ENCODE results near the gene CMKLR1. TPM values are rescaled to one million over a fixed set of nuclear protein-coding genes. Genes with fewer than 3 reads are reported as not detected.

Gene CMKLR1
- polyA plus RNA-seq, 1 of the 3 experiments (the other 2 are of a cell fraction): 0.15 TPM

- no peak for DNase-seq
- Histone ChIP-seq H4K20me1 (ENCODE audit: insufficient read depth) (no peaks in the 10 kb centered on the region), H2AFZ (ENCODE audit: low read depth) (no peak overlapping the region), H3K4me3 (ENCODE audit: low read depth in 2 of 2, low read length in 1 of 2) (no peak overlapping the region), H3F3A (replicated peaks; ENCODE audit: insufficient read depth) (no peaks in the 10 kb centered on the region), H3K9me3 (no peaks in the 10 kb centered on the region), H3K4me1 (ENCODE audit: control insufficient read depth in 1 of 2, insufficient read depth in 2 of 2, low read depth in 1 of 2, low read length in 1 of 2) (peaks cover 0 to 65% of the 10 kb centered on the region in 2 experiments; a peak in 2 of 4 replicates), H3K9me2 (no peaks in the 10 kb centered on the region), H3K36me3 (replicated peaks in 1 of 2; ENCODE audit: control insufficient read depth in 1 of 2, insufficient read depth in 2 of 2, low read length in 1 of 2) (no peaks in the 10 kb centered on the region), H3K79me2 (ENCODE audit: insufficient read depth) (no peaks in the 10 kb centered on the region), H3K9ac (no peak overlapping the region), H3K4me2 (no peak overlapping the region), H3K27me3 (ENCODE audit: insufficient read depth) (no peaks in the 10 kb centered on the region), H3K27ac (ENCODE audit: low read depth in 2 of 2, low read length in 1 of 2) (peak overlapping the region in 1 of 2 experiments; percentile 50; a peak in 1 of 4 replicates)
- CTCF ChIA-PET: interaction anchor here (4.4 kb wide), 1 partner anchor 156 kb away, joined by 20 read pairs; no protein-coding TSS in a partner anchor
- WGBS (ENCODE audit: low lambda C conversion rate): 75% methylated on average over 6 of the region's 6 CpGs
- no peak for TF ChIP-seq FOXM1 (IDR thresholded peaks at IDR 0.05; ENCODE audit: low read depth)
- TF ChIP-seq USF2 (IDR thresholded peaks at IDR 0.05; ENCODE audit: borderline replicate concordance, low read depth, low read length): no peak
- TF ChIP-seq YY1 (IDR thresholded peaks at IDR 0.05; ENCODE audit: low read depth): no peak
- POLR2A ChIA-PET: no interaction called here
Measured at GRCh38 chr12:108301346-108301745, 37.8 kb downstream of the CMKLR1 start.

DNA sequence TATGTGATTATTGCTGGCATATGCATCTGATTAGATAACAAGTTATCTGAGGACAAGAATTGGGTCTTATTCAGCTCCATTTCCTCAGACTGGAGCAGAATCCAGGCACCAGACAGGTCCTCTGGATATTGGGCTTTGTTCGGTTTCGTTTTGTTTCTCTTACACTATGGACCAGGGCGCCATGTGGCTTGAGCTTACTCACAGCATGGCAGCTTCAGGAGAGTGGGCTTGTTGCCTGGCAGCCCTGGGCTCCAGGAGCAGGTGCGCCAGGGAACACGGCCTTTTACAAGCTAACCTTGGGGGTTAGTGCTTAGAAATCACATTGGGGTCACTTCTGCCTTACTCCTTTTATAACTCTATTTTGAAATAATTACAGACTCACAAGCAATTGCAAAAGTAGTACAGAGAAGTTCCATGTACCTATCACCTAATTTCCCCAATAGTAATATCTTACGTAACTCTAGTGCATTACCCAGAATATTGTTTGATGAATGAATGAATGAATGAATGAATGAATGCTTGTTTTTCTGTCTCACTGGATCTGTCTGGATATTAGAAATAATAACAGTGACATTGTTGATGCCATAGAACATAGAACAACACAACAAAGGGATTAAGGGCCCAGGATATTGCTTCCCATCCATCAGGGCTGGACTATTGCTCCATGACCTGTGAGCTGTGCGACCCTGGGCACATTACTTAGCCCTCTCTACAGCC lies 39.0 kb downstream of the CMKLR1 start:
- Histone ChIP-seq H3K4me3 (ENCODE audit: low read depth in 2 of 2, low read length in 1 of 2) (no peak overlapping the region), H3K27ac (ENCODE audit: low read depth in 2 of 2, low read length in 1 of 2) (peak overlapping the region in 1 of 2 experiments; percentile 95; a peak in 2 of 4 replicates), H3K9me3 (no peaks in the 10 kb centered on the region), H3K27me3 (ENCODE audit: insufficient read depth) (no peaks in the 10 kb centered on the region), H4K20me1 (ENCODE audit: insufficient read depth) (no peaks in the 10 kb centered on the region), H3K36me3 (replicated peaks in 1 of 2; ENCODE audit: control insufficient read depth in 1 of 2, insufficient read depth in 2 of 2, low read length in 1 of 2) (no peaks in the 10 kb centered on the region), H3F3A (replicated peaks; ENCODE audit: insufficient read depth) (no peaks in the 10 kb centered on the region), H3K9me2 (no peaks in the 10 kb centered on the region), H3K4me1 (ENCODE audit: control insufficient read depth in 1 of 2, insufficient read depth in 2 of 2, low read depth in 1 of 2, low read length in 1 of 2) (peaks cover 0 to 63% of the 10 kb centered on the region in 2 experiments; a peak in 2 of 4 replicates), H3K9ac (no peak overlapping the region), H2AFZ (ENCODE audit: low read depth) (no peak overlapping the region), H3K79me2 (ENCODE audit: insufficient read depth) (no peaks in the 10 kb centered on the region), H3K4me2 (no peak overlapping the region)
- ChIA-PET POLR2A (interaction anchor here (0.9 to 1.3 kb wide), 2 partner anchors 27 to 56 kb away, joined by 3 read pairs; no protein-coding TSS in a partner anchor), CTCF (interaction anchor here (1.1 to 4.4 kb wide), 5 partner anchors 13 to 212 kb away, joined by 3 to 20 read pairs (median 4); no protein-coding TSS in a partner anchor)
- DNase-seq: no peak
- TF ChIP-seq, protein P1, sequence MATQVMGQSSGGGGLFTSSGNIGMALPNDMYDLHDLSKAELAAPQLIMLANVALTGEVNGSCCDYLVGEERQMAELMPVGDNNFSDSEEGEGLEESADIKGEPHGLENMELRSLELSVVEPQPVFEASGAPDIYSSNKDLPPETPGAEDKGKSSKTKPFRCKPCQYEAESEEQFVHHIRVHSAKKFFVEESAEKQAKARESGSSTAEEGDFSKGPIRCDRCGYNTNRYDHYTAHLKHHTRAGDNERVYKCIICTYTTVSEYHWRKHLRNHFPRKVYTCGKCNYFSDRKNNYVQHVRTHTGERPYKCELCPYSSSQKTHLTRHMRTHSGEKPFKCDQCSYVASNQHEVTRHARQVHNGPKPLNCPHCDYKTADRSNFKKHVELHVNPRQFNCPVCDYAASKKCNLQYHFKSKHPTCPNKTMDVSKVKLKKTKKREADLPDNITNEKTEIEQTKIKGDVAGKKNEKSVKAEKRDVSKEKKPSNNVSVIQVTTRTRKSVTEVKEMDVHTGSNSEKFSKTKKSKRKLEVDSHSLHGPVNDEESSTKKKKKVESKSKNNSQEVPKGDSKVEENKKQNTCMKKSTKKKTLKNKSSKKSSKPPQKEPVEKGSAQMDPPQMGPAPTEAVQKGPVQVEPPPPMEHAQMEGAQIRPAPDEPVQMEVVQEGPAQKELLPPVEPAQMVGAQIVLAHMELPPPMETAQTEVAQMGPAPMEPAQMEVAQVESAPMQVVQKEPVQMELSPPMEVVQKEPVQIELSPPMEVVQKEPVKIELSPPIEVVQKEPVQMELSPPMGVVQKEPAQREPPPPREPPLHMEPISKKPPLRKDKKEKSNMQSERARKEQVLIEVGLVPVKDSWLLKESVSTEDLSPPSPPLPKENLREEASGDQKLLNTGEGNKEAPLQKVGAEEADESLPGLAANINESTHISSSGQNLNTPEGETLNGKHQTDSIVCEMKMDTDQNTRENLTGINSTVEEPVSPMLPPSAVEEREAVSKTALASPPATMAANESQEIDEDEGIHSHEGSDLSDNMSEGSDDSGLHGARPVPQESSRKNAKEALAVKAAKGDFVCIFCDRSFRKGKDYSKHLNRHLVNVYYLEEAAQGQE (IDR thresholded peaks at IDR 0.05; ENCODE audit: low read depth, low read length): no peak
- 58% methylated on average over 6 of the region's 7 CpGs for WGBS (ENCODE audit: low lambda C conversion rate)

All from SK-N-SH (cell line).